GM08714 (cell line): ENCODE results near the gene TBRG1.

Source experiments
- H3K4me3 ChIP-seq: fragments of 200-500 bp; sonication (Bioruptor generic); 2 replicates; pipeline ENCODE4 v1.5.1; 2014; ENCODE audit warnings: mild to moderate bottlenecking, low read length, inconsistent platforms
- ZNF274 ChIP-seq: IDR thresholded peaks from 2 replicates; pipeline ENCODE4 v1.6.1; 2012; ENCODE audit warnings: mild to moderate bottlenecking, low read depth, low read length

Gene TBRG1

GRCh38 chr11:124638500-124638899, 15.8 kb downstream of the TBRG1 start:
- no peak for TF ChIP-seq ZNF274
- no peak overlapping the region for H3K4me3 ChIP-seq

- no peak for TF ChIP-seq ZNF274
- no peak overlapping the region for H3K4me3 ChIP-seq
Measured at GRCh38 chr11:124639186-124639585, 16.5 kb downstream of the TBRG1 start.

- TF ChIP-seq ZNF274, result no peak
- no peak overlapping the region for H3K4me3 ChIP-seq
Measured at GRCh38 chr11:124640666-124641065, 18.0 kb downstream of the TBRG1 start.

GRCh38 chr11:124642628-124643027, 20.0 kb downstream of the TBRG1 start:
- no peak overlapping the region for H3K4me3 ChIP-seq
- no peak for TF ChIP-seq ZNF274

- H3K4me3 ChIP-seq, result no peak overlapping the region
- no peak for TF ChIP-seq ZNF274
Measured at GRCh38 chr11:124643042-124643604, 20.5 kb downstream of the TBRG1 start.

- H3K4me3 ChIP-seq, result no peak overlapping the region
- no peak for TF ChIP-seq ZNF274
Measured at GRCh38 chr11:124643605-124644425, 21.2 kb downstream of the TBRG1 start.

GRCh38 chr11:124644426-124645280, 22.0 kb downstream of the TBRG1 start:
- H3K4me3 ChIP-seq, result no peak overlapping the region
- TF ChIP-seq ZNF274, result no peak

- no peak overlapping the region for H3K4me3 ChIP-seq
- no peak for TF ChIP-seq ZNF274
Measured at GRCh38 chr11:124646148-124646547, 23.5 kb downstream of the TBRG1 start.

GRCh38 chr11:124648610-124649009, 25.9 kb downstream of the TBRG1 start:
- no peak for TF ChIP-seq ZNF274
- no peak overlapping the region for H3K4me3 ChIP-seq

GRCh38 chr11:124656774-124657630, 34.3 kb downstream of the TBRG1 start:
- no peak overlapping the region for H3K4me3 ChIP-seq
- TF ChIP-seq ZNF274, result no peak

GRCh38 chr11:124657904-124658303, 35.2 kb downstream of the TBRG1 start:
- TF ChIP-seq ZNF274, result no peak
- H3K4me3 ChIP-seq, result no peak overlapping the region

- H3K4me3 ChIP-seq, result no peak overlapping the region
- no peak for TF ChIP-seq ZNF274
Measured at GRCh38 chr11:124658501-124658900, 35.8 kb downstream of the TBRG1 start.

GRCh38 chr11:124658986-124659385, 36.3 kb downstream of the TBRG1 start:
- TF ChIP-seq ZNF274, result no peak
- H3K4me3 ChIP-seq, result no peak overlapping the region

- no peak overlapping the region for H3K4me3 ChIP-seq
- TF ChIP-seq ZNF274, result no peak
Measured at GRCh38 chr11:124661553-124661952, 38.9 kb downstream of the TBRG1 start.
